Measurements from ENCODE around the gene STK17A. TPM values are rescaled to one million over a fixed set of nuclear protein-coding genes. Genes with fewer than 3 reads are reported as not detected.

The STK17A gene
- polyA plus RNA-seq, 1 of the 3 experiments (the other 2 are of a cell fraction): 47.8 TPM

DNA sequence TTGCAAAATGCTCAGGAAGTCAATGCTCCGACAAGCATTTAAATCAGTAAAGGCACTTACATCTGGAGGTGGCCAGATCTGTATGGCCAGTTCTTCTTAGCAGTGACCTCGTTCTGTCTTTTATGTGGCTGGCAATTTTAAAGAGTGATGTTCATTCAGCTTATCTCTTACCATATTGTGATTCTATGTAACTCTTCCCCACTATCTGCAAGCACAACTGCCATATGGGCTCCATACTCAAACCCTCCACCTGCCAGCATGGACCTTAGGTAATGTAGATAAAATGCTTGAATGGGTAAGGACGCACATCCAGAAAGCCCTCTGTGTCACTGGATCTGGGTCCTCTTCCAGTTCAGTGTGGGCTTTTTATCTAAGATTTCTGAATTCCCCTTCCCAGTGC, 42.4 kb upstream of the STK17A start:
- no peak overlapping the region for H3K9ac ChIP-seq
- no peak overlapping the region for H3K4me3 ChIP-seq (ENCODE audit: low read depth in 2 of 2, low read length in 1 of 2)
- no peaks in the 10 kb centered on the region for H4K20me1 ChIP-seq (ENCODE audit: insufficient read depth)
- DNase-seq: no peak
- H3K9me2 ChIP-seq: no peaks in the 10 kb centered on the region
- H3K9me3 ChIP-seq: no peaks in the 10 kb centered on the region
- H3K4me1 ChIP-seq (ENCODE audit: control insufficient read depth in 1 of 2, insufficient read depth in 2 of 2, low read depth in 1 of 2, low read length in 1 of 2): peaks cover 6 to 7% of the 10 kb centered on the region in 2 experiments; a peak in 3 of 4 replicates
- H2AFZ ChIP-seq (ENCODE audit: low read depth): no peak overlapping the region
- no peaks in the 10 kb centered on the region for H3K36me3 ChIP-seq (replicated peaks in 1 of 2; ENCODE audit: control insufficient read depth in 1 of 2, insufficient read depth in 2 of 2, low read length in 1 of 2)
- peaks cover 8% of the 10 kb centered on the region for H3F3A ChIP-seq (replicated peaks; ENCODE audit: insufficient read depth)
- no peaks in the 10 kb centered on the region for H3K79me2 ChIP-seq (ENCODE audit: insufficient read depth)
- TF ChIP-seq FOXM1 (IDR thresholded peaks at IDR 0.05; ENCODE audit: low read depth) (no peak), CHD2 (IDR thresholded peaks at IDR 0.05; ENCODE audit: low read length, partially characterized antibody) (no peak)
- TF ChIP-seq, protein P1, sequence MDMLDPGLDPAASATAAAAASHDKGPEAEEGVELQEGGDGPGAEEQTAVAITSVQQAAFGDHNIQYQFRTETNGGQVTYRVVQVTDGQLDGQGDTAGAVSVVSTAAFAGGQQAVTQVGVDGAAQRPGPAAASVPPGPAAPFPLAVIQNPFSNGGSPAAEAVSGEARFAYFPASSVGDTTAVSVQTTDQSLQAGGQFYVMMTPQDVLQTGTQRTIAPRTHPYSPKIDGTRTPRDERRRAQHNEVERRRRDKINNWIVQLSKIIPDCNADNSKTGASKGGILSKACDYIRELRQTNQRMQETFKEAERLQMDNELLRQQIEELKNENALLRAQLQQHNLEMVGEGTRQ (IDR thresholded peaks at IDR 0.05; ENCODE audit: borderline replicate concordance, low read depth, low read length): no peak
- TF ChIP-seq, protein P2, sequence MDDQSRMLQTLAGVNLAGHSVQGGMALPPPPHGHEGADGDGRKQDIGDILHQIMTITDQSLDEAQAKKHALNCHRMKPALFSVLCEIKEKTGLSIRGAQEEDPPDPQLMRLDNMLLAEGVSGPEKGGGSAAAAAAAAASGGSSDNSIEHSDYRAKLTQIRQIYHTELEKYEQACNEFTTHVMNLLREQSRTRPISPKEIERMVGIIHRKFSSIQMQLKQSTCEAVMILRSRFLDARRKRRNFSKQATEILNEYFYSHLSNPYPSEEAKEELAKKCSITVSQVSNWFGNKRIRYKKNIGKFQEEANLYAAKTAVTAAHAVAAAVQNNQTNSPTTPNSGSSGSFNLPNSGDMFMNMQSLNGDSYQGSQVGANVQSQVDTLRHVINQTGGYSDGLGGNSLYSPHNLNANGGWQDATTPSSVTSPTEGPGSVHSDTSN (IDR thresholded peaks at IDR 0.05): no peak
- TF ChIP-seq, protein P3, sequence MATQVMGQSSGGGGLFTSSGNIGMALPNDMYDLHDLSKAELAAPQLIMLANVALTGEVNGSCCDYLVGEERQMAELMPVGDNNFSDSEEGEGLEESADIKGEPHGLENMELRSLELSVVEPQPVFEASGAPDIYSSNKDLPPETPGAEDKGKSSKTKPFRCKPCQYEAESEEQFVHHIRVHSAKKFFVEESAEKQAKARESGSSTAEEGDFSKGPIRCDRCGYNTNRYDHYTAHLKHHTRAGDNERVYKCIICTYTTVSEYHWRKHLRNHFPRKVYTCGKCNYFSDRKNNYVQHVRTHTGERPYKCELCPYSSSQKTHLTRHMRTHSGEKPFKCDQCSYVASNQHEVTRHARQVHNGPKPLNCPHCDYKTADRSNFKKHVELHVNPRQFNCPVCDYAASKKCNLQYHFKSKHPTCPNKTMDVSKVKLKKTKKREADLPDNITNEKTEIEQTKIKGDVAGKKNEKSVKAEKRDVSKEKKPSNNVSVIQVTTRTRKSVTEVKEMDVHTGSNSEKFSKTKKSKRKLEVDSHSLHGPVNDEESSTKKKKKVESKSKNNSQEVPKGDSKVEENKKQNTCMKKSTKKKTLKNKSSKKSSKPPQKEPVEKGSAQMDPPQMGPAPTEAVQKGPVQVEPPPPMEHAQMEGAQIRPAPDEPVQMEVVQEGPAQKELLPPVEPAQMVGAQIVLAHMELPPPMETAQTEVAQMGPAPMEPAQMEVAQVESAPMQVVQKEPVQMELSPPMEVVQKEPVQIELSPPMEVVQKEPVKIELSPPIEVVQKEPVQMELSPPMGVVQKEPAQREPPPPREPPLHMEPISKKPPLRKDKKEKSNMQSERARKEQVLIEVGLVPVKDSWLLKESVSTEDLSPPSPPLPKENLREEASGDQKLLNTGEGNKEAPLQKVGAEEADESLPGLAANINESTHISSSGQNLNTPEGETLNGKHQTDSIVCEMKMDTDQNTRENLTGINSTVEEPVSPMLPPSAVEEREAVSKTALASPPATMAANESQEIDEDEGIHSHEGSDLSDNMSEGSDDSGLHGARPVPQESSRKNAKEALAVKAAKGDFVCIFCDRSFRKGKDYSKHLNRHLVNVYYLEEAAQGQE (IDR thresholded peaks at IDR 0.05; ENCODE audit: low read depth, low read length): no peak
- no peak overlapping the region for H3K4me2 ChIP-seq
- ChIA-PET POLR2A (no interaction called here), CTCF (interaction anchor here (2.4 kb wide), 1 partner anchor 42 kb away, joined by 18 read pairs; the partner anchor contains the start of gene STK17A)
- H3K27ac ChIP-seq (ENCODE audit: low read depth in 2 of 2, low read length in 1 of 2): no peak overlapping the region
- WGBS (ENCODE audit: low lambda C conversion rate): 60% methylated on average over 3 of the region's 3 CpGs
- H3K27me3 ChIP-seq (ENCODE audit: insufficient read depth): no peaks in the 10 kb centered on the region; the same call in none of the 2 replicates

DNA sequence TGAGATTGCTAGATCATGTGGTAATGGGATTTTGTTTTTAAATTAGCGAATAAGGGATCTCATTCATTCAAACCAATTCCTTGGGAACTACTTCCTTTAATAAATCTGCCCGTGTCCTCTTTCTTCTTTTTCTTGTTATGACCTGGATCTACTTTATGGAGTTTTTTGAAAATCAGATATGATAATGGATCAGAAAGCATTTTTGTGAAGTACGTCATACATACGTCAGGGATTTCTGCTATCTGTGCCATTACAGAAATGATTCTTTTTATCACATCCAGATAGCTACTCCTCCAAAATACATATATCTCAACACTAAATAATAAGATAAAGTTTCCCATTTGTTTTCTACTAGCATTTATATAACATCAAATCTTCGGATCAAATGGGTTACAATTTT, 40.2 kb upstream of the STK17A start:
- CTCF ChIA-PET: no interaction called here
- no peaks in the 10 kb centered on the region for H3K36me3 ChIP-seq (replicated peaks in 1 of 2; ENCODE audit: control insufficient read depth in 1 of 2, insufficient read depth in 2 of 2, low read length in 1 of 2)
- H3K79me2 ChIP-seq (ENCODE audit: insufficient read depth): no peaks in the 10 kb centered on the region
- H4K20me1 ChIP-seq (ENCODE audit: insufficient read depth): no peaks in the 10 kb centered on the region
- H3K27ac ChIP-seq (ENCODE audit: low read depth in 2 of 2, low read length in 1 of 2): no peak overlapping the region
- no peak overlapping the region for H3K4me3 ChIP-seq (ENCODE audit: low read depth in 2 of 2, low read length in 1 of 2)
- WGBS (ENCODE audit: low lambda C conversion rate): 69% methylated on average over 5 of the region's 5 CpGs
- H3K4me1 ChIP-seq (ENCODE audit: control insufficient read depth in 1 of 2, insufficient read depth in 2 of 2, low read depth in 1 of 2, low read length in 1 of 2): no peaks in the 10 kb centered on the region; a peak in 1 of 4 replicates
- POLR2A ChIA-PET: no interaction called here
- no peak overlapping the region for H3K9ac ChIP-seq
- peaks cover 9% of the 10 kb centered on the region for H3K27me3 ChIP-seq (ENCODE audit: insufficient read depth)
- H3K4me2 ChIP-seq: no peak overlapping the region
- H2AFZ ChIP-seq (ENCODE audit: low read depth): no peak overlapping the region
- no peaks in the 10 kb centered on the region for H3F3A ChIP-seq (replicated peaks; ENCODE audit: insufficient read depth)
- H3K9me3 ChIP-seq: no peaks in the 10 kb centered on the region
- H3K9me2 ChIP-seq: no peaks in the 10 kb centered on the region
- no peak for DNase-seq
- TF ChIP-seq EZH2phosphoT487 (IDR thresholded peaks at IDR 0.05; ENCODE audit: borderline replicate concordance, low read depth) (no peak), RFX5 (IDR thresholded peaks at IDR 0.05; ENCODE audit: low read length) (no peak), ELF1 (IDR thresholded peaks at IDR 0.05) (no peak), EP300 (IDR thresholded peaks at IDR 0.05; ENCODE audit: borderline replicate concordance in 1 of 2, low read depth in 1 of 2, low read length in 1 of 2) (no peak), YY1 (IDR thresholded peaks at IDR 0.05; ENCODE audit: low read depth) (no peak), FOXM1 (IDR thresholded peaks at IDR 0.05; ENCODE audit: low read depth) (no peak), TAF1 (IDR thresholded peaks at IDR 0.05; ENCODE audit: borderline replicate concordance, low read depth, low read length) (no peak), POLR2AphosphoS5 (IDR thresholded peaks at IDR 0.05; ENCODE audit: low read depth, low read length) (no peak), RAD21 (IDR thresholded peaks at IDR 0.05; ENCODE audit: low read length) (no peak), FOSL2 (IDR thresholded peaks at IDR 0.05; ENCODE audit: borderline replicate concordance, low read depth) (no peak), MEF2A (IDR thresholded peaks at IDR 0.05; ENCODE audit: borderline replicate concordance, low read depth) (no peak), RXRA (IDR thresholded peaks at IDR 0.05; ENCODE audit: borderline replicate concordance, low read depth) (no peak)
- TF ChIP-seq, protein P4, sequence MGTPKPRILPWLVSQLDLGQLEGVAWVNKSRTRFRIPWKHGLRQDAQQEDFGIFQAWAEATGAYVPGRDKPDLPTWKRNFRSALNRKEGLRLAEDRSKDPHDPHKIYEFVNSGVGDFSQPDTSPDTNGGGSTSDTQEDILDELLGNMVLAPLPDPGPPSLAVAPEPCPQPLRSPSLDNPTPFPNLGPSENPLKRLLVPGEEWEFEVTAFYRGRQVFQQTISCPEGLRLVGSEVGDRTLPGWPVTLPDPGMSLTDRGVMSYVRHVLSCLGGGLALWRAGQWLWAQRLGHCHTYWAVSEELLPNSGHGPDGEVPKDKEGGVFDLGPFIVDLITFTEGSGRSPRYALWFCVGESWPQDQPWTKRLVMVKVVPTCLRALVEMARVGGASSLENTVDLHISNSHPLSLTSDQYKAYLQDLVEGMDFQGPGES (IDR thresholded peaks at IDR 0.05; ENCODE audit: low read depth, low read length): no peak
- TF ChIP-seq, protein P5, sequence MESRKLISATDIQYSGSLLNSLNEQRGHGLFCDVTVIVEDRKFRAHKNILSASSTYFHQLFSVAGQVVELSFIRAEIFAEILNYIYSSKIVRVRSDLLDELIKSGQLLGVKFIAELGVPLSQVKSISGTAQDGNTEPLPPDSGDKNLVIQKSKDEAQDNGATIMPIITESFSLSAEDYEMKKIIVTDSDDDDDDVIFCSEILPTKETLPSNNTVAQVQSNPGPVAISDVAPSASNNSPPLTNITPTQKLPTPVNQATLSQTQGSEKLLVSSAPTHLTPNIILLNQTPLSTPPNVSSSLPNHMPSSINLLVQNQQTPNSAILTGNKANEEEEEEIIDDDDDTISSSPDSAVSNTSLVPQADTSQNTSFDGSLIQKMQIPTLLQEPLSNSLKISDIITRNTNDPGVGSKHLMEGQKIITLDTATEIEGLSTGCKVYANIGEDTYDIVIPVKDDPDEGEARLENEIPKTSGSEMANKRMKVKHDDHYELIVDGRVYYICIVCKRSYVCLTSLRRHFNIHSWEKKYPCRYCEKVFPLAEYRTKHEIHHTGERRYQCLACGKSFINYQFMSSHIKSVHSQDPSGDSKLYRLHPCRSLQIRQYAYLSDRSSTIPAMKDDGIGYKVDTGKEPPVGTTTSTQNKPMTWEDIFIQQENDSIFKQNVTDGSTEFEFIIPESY (IDR thresholded peaks at IDR 0.05; ENCODE audit: borderline replicate concordance, low read depth): no peak
- TF ChIP-seq, protein P6, sequence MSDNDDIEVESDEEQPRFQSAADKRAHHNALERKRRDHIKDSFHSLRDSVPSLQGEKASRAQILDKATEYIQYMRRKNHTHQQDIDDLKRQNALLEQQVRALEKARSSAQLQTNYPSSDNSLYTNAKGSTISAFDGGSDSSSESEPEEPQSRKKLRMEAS (IDR thresholded peaks at IDR 0.05; ENCODE audit: low read depth): no peak
